Ishikawa (cell line): ENCODE measurements around the gene SAT2.

Source experiments
- CEBPB ChIP-seq: IDR thresholded peaks from 2 replicates; pipeline ENCODE4 v1.6.1; 2012
- CREB1 ChIP-seq: IDR thresholded peaks from 2 replicates; pipeline ENCODE4 v1.6.1; 2012; ENCODE audit warnings: low read depth
- EGR1 ChIP-seq: IDR thresholded peaks from 2 replicates; pipeline ENCODE4 v1.6.1; 2012
- EP300 ChIP-seq: IDR thresholded peaks from 2 replicates; pipeline ENCODE4 v1.6.1; 2012; ENCODE audit warnings: borderline replicate concordance
- FOXM1 ChIP-seq: IDR thresholded peaks from 2 replicates; pipeline ENCODE4 v1.6.1; 2012; ENCODE audit warnings: low read depth, borderline replicate concordance
- MAX ChIP-seq: IDR thresholded peaks from 2 replicates; pipeline ENCODE4 v1.6.1; 2012
- NFIC ChIP-seq: IDR thresholded peaks from 2 replicates; pipeline ENCODE4 v1.6.1; 2012
- RAD21 ChIP-seq: IDR thresholded peaks from 2 replicates; pipeline ENCODE4 v1.6.1; 2012; ENCODE audit warnings: low read depth
- REST ChIP-seq: IDR thresholded peaks from 2 replicates; pipeline ENCODE4 v1.6.1; 2012; ENCODE audit warnings: low read depth, mild to moderate bottlenecking
- TAF1 ChIP-seq: IDR thresholded peaks from 2 replicates; pipeline ENCODE4 v1.6.1; 2012; ENCODE audit warnings: low read depth, mild to moderate bottlenecking
- TCF12 ChIP-seq: IDR thresholded peaks from 2 replicates; pipeline ENCODE4 v1.6.1; 2012; ENCODE audit warnings: low read depth
- TEAD4 ChIP-seq: IDR thresholded peaks from 2 replicates; pipeline ENCODE4 v1.6.1; 2012
- YY1 ChIP-seq: IDR thresholded peaks from 2 replicates; pipeline ENCODE4 v1.6.1; 2012; ENCODE audit warnings: low read depth
- ZBTB7A ChIP-seq: IDR thresholded peaks from 2 replicates; pipeline ENCODE4 v1.6.1; 2012; ENCODE audit warnings: low read depth
- TF ChIP-seq, protein P1 (sequence below): IDR thresholded peaks from 2 replicates; pipeline ENCODE4 v1.6.1; 2012

Gene SAT2

GRCh38 chr17:7580604-7581575 lies 46.7 kb downstream of the SAT2 start:
- TF ChIP-seq CEBPB: no peak
- TF ChIP-seq NFIC: no peak
- no peak for TF ChIP-seq ZBTB7A
- TF ChIP-seq EP300: no peak
- TF ChIP-seq CREB1: no peak
- no peak for TF ChIP-seq YY1
- TF ChIP-seq, protein P1, sequence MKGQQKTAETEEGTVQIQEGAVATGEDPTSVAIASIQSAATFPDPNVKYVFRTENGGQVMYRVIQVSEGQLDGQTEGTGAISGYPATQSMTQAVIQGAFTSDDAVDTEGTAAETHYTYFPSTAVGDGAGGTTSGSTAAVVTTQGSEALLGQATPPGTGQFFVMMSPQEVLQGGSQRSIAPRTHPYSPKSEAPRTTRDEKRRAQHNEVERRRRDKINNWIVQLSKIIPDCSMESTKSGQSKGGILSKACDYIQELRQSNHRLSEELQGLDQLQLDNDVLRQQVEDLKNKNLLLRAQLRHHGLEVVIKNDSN: no peak
- TF ChIP-seq RAD21: no peak
- TF ChIP-seq TAF1: no peak
- TF ChIP-seq MAX: no peak
- TF ChIP-seq FOXM1: no peak
- no peak for TF ChIP-seq TEAD4
- TF ChIP-seq REST: no peak
- TF ChIP-seq EGR1: no peak

GRCh38 chr17:7579834-7580603 lies 47.6 kb downstream of the SAT2 start:
- TF ChIP-seq, protein P1: no peak
- TF ChIP-seq RAD21 (no peak), ZBTB7A (no peak), CEBPB (no peak), YY1 (no peak), FOXM1 (no peak), TAF1 (no peak), REST (no peak), EP300 (no peak), TEAD4 (no peak; the same call in 1 of the 2 replicates), MAX (no peak), CREB1 (no peak), NFIC (no peak), EGR1 (no peak), TCF12 (no peak)

DNA sequence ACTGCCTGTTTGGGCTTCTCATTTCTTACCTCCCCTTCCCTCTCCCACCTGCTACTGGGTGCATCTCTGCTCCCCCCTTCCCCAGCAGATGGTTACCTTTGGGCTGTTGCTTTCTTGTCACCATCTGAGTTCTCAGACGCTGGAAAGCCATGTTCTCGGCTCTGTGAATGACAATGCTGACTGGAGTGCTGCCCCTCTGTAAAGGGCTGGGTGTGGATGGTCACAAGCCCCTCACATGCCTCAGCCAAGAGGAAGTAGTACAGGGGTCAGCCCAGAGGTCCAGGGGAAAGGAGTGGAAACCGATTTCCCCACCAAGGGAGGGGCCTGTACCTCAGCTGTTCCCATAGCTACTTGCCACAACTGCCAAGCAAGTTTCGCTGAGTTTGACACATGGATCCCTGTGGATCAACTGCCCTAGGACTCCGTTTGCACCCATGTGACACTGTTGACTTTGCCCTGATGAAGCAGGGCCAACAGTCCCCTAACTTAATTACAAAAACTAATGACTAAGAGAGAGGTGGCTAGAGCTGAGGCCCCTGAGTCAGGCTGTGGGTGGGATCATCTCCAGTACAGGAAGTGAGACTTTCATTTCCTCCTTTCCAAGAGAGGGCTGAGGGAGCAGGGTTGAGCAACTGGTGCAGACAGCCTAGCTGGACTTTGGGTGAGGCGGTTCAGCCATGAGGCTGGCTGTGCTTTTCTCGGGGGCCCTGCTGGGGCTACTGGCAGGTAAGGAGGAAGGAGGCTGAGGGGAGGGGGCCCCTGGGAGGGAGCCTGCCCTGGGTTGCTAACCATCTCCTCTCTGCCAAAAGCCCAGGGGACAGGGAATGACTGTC lies 48.4 kb downstream of the SAT2 start, which contains the start of gene CD68:
Gene CD68, plus strand, starts transcription at position 638 of the 833 bp plus-strand sequence. Its CDS starts 40 bp downstream, at position 678.
- TF ChIP-seq TEAD4: peak; percentile 17; the same call in 1 of the 2 replicates
- TF ChIP-seq TCF12: no peak
- no peak for TF ChIP-seq YY1
- no peak for TF ChIP-seq ZBTB7A
- TF ChIP-seq FOXM1: no peak
- TF ChIP-seq NFIC: peak; percentile 28; the same call in 1 of the 2 replicates
- TF ChIP-seq REST: no peak
- no peak for TF ChIP-seq RAD21
- TF ChIP-seq TAF1: peak; percentile 3; the same call in 1 of the 2 replicates
- TF ChIP-seq, protein P1: no peak
- TF ChIP-seq CREB1: 0 out of 2 replicates have a peak, but pooled peaks have one; percentile 15
- no peak for TF ChIP-seq EGR1
- peak; percentile 69 for TF ChIP-seq CEBPB
- no peak for TF ChIP-seq EP300
- TF ChIP-seq MAX: peak; percentile 44
